Right renal pelvis (tissue), 4 donors: ENCODE data around the gene DPP9. TPM values are rescaled to one million over a fixed set of nuclear protein-coding genes. Genes with fewer than 3 reads are reported as not detected.
"Not testable (repeated sequence)": the region's sequence is repeated elsewhere in the genome, so short reads cannot be mapped to it uniquely, and the experiment has no call there.

Source experiments
- DNase-seq, 4 donors: peaks; one replicate each; pipeline ENCODE4 v3.0.0-alpha.2; 2013; ENCODE audit warnings: low read depth in 4 of 4, low spot score in 3 of 4, missing footprints in 1 of 4
- polyA plus RNA-seq, 4 donors: library from polyadenylated mRNA; unstranded; fragments of 120-200 nt; gene quantifications; one replicate each; pipeline ENCODE4 v1.2.1, GENCODE V29; 2013; ENCODE audit not compliant: insufficient read length in 4 of 4

The DPP9 gene
- 10 to 100 TPM; 16.4 to 25.5 (median 21.9) TPM for polyA plus RNA-seq

DNA sequence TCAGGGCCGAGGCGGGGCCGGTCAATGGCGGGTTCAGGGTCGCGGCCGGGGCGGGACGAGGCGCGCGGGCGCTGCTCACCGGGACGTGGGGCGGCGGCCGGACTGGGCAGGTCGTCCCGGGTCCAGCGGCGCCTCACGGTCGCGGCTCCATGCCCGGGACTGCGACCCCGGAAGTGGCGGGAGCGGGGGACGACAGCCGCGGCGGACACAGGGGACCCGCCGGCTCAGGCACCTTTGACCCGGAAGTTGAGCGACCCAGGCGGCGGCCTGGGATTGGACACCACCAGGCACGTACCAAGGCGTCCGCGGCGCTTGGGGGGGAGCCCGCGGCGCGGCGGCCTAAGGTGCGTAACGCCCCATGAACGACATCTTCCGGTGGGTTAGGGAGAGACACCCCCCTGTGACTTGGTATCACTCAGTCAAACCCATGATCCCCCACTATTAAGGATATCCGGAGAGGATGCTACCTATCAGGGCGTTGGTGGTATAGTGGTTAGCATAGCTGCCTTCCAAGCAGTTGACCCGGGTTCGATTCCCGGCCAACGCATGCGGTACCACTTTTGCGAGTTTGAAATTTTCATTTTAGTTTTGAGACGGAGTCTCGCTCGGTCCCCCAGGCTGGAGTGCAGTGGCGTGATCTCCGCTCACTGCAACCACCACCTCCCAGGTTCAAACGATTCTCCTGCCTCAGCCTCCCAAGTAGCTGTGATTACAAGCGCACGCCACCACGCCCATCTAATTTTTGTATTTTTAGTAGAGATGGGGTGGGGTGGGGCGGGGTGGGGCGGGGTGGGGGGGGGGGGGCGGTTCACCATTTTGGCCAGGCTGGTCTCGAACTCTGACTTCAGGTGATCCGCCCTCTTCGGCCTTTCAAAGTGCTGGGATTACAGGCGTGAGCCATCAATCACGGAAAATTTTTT is at the start of gene DPP9:
TSS of gene DPP9 (minus strand) at position 248 of the 920 bp plus-strand sequence. CDS start 3,936 bp downstream, outside the sequence.
- peak; percentile 96 to 99 (median 98) for DNase-seq

- no peak for DNase-seq
Measured at GRCh38 chr19:4773047-4773640, 49.5 kb upstream of the DPP9 start.

- DNase-seq, result no peak
Measured at GRCh38 chr19:4772566-4772965, 48.9 kb upstream of the DPP9 start.

- peak; percentile 92 to 96 (median 92) for DNase-seq
Measured at GRCh38 chr19:4768934-4769777, 45.5 kb upstream of the DPP9 start.

GRCh38 chr19:4764393-4764660 is 40.7 kb upstream of the DPP9 start:
- no peak for DNase-seq

DNA sequence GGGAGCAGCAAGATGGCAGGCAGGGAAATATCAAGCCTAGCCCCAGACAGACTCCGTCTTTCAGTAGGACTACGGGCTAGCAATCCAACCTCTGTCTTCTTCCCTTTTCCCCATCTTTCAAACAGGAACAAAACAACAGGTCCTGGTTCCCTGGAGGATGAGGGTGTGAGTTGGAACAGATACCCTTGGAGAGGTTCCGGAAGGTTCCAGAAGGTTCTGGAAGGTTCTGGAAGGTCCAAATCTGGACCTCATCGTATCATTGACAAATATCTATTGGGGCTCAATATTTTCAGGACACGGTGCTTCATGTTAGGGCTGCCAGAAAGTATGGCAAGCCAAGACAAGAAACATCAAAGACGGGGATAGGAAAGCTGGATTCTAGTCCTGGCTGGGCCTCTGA is 39.4 kb upstream of the DPP9 start:
- no peak for DNase-seq

DNA sequence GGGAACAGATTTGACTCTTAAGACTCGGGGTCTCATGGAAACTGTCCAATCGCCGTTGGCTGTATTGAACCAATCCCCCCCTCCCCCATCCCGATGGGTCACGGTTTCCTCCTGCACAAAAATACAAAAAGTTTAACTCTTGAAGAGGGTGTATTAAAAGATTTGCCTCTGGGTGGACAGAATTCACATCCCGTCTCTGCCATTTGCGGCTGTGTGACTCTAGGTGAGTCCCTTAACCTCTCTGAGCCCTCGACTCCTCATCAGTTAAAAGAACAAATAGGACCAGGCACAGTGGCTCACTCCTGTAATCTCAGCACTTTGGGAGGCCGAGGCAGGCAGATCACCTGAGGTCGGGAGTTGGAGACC is 36.6 kb upstream of the DPP9 start:
- no peak for DNase-seq

- peak; percentile 85 to 89 (median 86) for DNase-seq
Measured at GRCh38 chr19:4759388-4760284, 36.0 kb upstream of the DPP9 start.

DNA sequence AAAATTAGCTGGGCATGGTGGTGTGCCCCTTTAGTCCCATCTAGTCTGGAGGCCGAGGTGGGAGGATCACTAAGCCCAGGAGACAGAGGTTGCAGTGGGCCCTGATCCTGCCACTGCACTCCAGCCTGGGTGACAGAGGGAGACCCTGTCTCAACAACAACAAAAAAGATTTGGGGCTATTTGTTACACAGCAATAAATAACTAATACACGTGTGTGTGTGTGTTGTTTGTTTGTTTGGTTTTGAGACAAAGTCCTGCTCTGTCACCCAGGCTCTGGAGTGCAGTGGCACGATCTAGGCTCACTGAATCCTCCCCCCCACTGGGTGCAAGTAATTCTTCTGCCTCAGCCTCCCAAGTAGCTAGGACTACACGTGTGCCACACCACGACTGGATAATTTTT is 35.0 kb upstream of the DPP9 start:
- no peak for DNase-seq

DNA sequence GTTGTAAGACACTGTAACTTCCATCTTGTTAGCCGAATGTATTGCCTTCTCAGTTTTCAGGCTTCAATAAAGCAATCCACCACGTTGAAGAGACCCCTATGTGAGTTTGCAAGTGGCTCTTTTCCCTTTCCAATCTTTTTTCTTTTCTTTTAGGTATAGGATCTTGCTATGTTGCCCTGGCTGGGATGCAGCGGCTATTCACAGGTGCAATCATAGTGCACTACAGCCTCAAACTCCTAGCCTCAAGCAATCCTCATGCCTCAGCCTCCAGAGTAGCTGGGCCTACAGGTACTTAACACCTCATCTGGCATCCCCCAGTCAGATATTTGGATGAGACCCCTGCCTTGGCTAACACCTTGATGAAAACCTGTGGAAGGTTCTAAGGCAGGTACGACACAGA is 34.4 kb upstream of the DPP9 start:
- DNase-seq, result no peak

GRCh38 chr19:4755459-4755858 is 31.8 kb upstream of the DPP9 start:
- DNase-seq, result no peak

GRCh38 chr19:4754248-4754647 is 30.6 kb upstream of the DPP9 start:
- no peak for DNase-seq

DNA sequence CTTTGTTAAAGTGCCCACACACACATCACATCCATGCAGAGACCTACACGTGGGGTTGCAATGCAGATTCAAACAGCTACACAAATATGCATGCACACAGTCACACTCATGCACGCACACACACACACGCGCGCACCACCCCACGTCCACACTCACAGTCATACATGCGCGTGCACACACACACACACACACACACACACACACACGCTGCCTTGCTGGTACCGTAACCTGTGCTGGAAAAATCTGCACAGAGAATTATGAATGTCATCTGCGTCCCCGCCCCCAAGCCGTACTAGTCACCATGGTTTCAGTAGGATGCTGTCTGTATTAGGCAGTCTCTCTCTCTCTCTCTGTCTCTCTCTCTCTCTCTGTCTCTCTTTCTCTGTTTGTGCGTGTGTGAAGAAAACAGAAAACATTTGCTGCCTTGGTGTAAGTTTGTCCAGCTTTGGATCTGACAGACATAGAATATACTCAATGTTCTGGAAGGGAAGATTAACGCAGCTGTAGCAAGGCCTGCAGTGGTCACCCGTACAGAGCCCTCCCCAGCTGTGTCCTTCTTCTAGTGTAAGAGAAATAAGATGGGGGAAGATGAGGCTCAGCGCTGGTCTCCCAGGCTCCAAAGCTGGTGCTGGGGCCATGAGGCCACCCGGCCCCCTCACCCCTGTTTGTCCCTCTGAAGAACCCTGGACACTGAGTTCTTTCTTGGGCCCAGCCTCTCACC is 26.4 kb upstream of the DPP9 start:
- DNase-seq, result no peak

GRCh38 chr19:4748589-4748988 is 24.9 kb upstream of the DPP9 start:
- no peak for DNase-seq

GRCh38 chr19:4748185-4748584 is 24.5 kb upstream of the DPP9 start:
- no peak for DNase-seq

DNA sequence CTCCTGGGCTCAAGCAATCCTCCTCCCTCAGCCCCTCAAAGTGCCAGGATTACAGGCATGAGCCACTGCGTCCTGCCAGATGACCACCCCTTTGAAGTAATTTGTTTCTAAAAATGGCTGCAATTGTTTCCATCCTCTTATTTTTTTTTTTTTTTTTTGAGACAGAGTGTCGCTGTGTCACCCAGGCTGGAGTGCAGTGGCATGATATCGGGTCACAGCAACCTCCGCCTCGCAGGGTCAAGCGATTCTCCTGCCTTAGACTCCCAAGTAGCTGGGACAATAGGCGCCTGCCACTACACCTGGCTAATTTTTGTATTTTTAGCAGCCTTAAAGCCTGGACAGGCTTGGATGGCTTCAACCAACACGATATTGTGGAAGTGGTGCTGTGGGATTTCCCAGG is 22.3 kb upstream of the DPP9 start:
- no peak for DNase-seq

DNA sequence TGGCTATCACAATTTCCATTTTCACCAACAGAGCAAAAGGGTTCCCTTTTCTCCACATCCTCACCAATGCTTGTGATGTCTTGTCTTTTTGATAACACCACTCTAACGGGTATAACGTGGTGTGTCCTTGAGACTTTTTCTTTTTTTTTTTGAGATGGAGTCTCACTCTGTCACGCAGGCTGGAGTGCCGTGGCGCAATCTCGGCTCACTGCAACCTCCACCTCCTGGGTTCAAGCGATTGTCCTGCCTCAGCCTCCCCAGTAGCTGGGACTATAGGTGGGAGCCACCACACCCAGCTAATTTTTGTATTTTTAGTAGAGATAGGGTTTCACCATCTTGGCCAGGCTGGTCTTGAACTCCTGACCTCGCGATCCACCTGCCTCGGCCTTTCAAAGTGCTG is 21.5 kb upstream of the DPP9 start:
- DNase-seq, result not testable (repeated sequence)

- DNase-seq, result no peak
Measured at GRCh38 chr19:4744451-4745174, 21.0 kb upstream of the DPP9 start.
